HG03108 (cell line): ENCODE results near the gene OR52L1.

ENCODE experiments used
- ATAC-seq: cut with Tn5 transposase; IDR thresholded peaks from one replicate; pipeline ENCODE4 v1.9.1; 2021; ENCODE audit warnings: moderate library complexity; ENCODE audit not compliant: unreplicated experiment

OR52L1 gene

DNA sequence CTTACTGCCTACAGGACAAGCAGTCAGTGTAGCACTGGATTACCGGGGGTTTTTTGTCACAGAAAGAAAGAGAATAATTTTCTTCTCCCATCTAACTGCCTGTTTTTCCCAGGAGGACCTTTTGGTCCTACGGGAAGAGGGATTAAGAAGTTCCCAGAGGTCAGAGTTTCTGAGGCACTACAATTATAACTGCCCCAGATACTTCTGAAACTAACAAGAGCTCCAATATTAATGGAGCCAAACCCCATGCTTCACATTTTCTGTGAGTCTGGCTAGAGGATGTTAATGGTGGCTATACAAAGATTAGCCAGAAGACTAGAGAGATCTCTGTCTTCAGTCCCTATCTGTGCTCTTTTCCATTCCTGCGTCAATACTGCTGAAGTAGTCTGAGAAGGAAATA is 44.8 kb downstream of the OR52L1 start, which contains the start of gene OR56A3:
OR56A3 (plus strand) TSS at position 301 of the 400 bp plus-strand sequence. CDS start 5,096 bp downstream, outside the sequence.
- no peak for ATAC-seq

GRCh38 chr11:5940748-5941147 is 46.0 kb downstream of the OR52L1 start:
- ATAC-seq = no peak

DNA sequence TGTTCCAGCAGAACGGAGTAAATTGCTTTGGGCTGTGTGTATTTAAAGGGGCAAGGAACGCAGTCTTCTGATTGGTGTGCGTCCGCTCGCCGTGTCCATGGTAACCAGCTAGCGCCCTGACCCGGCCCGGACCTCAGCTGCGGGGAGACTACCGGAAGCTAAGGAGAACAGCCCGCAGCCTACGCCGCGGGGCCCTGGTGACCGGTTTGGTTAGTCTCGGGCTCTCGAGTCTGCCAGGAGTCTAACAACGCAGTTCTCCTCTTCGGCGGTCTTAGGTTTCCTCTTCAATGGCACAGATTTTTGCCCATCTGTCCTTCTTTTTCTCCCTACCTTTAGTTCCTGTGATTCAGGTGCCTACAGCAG is 48.2 kb downstream of the OR52L1 start:
- ATAC-seq = no peak

DNA sequence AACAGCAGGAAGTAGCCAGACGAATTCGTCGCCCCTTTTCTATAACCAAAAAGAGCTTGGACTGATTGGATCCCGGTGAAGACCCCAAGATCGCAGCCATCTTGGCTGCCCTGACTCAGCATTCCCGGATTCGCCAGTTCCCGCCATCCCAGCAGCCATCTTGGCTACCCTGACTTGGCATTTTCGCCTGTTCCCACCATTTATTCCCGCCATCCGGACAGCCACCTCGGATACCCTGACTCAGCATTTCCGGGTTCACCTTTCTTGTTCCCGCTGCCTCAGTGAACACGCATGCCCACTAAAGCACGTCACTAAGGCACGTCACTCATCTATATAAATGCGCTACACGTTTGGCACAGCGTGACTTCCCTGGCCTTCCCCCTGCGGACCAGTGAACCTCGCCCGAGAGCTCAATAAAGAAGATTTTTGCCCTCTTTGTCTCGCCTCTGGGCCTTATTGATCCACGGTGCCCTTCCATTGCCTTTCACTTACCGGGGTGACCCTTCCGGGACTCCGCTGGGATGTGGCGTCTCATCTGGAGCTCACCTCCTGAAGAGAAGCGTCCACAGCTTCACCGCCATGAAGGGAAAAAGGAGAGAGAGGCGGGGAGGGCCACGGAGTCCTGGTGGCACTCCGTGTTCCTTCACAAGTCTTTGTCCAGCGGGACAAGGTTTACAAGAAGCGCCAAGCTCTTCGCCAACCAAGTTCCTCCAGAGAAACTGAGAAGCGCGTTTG is 48.8 kb downstream of the OR52L1 start:
- no peak for ATAC-seq
